HG02642 (cell line): Measurements from ENCODE around the gene NOL7.
A peak's percentile ranks its signal among the peaks of the same experiment; 100 is the strongest.

ENCODE experiments used
- ATAC-seq: cut with Tn5 transposase; IDR thresholded peaks from one replicate; pipeline ENCODE4 v1.9.1; 2021; ENCODE audit warnings: mild to moderate bottlenecking; ENCODE audit not compliant: unreplicated experiment, poor library complexity

The NOL7 gene

GRCh38 chr6:13593103-13593502, 22.0 kb upstream of the NOL7 start:
- no peak for ATAC-seq

DNA sequence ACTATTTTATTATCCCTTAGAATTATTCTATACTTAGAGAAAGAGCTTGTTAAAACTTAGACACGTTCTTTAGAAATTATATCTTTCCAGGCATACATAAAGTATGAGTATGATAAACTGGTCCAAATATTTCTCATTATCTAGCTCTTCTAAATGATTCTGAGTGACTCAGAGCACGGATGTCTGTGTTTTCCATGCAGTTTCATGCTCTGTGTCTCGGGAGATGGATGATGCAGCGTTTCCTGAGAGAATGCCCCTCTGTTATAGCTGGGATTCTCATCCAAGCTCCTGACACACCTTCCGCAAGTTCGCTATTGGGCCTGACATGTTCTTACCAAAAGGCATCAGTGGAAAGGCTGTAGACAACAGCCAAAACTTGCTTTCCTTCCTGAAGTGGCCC, 21.4 kb upstream of the NOL7 start:
- no peak for ATAC-seq

DNA sequence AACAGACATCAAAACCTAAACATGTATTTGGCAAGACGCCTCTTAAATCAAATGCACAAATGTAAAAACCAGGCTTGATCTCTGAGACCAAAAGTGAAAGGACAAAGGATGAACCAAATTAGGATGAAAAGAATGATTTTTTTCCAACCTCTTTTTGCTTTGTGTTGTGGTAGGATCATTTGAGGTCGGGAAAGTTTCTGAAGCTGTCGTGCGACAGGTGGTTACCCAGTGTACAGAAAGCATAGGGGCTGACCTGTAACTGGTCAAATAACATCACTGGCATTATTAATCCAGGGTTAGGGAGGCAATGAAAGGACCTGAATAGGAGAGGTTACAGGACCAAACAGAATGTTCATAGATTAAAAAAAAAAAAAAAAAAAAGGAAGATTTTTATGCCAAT, 18.1 kb upstream of the NOL7 start:
- ATAC-seq: no peak

DNA sequence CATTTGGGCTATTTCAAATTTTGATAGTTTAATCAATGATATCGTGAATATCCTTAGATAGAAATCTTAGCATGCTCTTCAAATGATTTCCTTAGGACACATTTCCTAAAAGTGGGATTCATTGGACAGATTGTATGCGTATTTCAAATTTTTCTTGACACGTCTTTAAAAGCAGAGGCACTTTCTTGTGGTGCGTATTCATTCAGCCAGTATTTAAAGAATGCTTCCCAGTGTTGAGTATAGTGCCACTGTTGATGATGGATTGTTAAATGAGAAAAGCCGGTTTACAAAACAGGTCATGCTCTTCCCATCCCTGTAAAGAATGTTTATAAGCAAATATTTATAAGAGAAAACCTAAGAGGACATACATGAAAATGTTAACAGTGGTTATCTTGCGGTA, 15.1 kb upstream of the NOL7 start:
- no peak for ATAC-seq

DNA sequence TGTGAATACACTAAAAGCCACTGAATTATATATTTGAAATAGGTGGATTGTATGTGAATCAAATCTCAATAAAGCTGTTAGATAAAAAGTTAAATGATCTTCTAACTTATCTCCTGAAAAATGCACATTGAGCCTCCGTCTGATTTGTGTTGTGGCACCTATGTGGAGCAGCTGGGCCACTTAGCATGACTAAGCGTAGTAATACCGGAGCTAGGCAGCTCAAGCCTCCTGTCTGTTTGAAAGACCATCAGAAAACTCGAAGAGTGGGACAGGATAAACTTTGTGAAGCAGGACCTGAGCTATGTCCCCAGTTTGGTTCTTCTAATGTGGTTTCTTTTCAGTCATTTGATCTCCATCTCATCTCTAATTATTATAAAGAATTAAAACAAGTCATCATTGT, 11.0 kb upstream of the NOL7 start:
- ATAC-seq: no peak

DNA sequence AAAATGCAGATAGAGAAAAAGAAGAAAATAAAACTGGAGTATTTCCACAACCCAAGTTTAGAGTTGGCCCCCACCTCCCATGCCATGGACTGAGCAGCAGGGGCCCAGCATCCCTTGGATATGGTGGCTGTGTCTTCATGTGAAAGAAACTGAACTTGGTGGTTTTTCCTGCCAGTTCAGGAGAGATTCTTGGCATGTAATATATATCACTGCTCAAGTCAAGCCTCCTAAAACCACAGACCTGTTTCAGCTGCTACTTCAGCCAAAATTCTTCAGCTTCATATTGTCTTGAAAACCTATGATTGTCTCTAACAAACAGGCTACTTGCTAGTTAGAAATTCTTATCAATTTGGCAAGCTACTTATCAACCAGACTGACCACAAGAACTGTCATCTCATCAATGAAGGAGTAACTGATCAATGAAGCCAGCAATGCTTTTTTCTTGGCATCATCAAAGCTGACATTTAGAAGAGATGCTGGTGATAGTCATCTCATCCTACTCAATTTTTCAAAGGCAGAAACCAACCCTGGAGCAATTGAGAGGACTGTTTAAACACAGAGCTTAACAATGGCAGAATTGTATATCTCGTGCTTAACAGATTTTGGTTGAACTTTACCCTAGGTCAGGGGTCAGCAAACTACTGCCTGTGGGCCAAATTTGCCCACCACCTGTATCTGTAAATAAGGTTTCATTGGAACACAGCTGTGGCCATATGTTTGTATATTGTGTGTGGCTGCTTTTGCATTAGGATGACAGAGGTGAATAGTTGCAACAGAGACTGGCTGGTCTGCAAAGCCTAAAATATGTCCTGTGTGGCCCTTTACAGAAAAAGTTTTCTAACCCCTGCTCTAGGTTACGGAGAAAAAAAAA, 10.4 kb upstream of the NOL7 start:
- no peak for ATAC-seq

- no peak for ATAC-seq
Observed at GRCh38 chr6:13605634-13606033, 9.5 kb upstream of the NOL7 start.

GRCh38 chr6:13611715-13612114, 3.4 kb upstream of the NOL7 start:
- no peak for ATAC-seq

DNA sequence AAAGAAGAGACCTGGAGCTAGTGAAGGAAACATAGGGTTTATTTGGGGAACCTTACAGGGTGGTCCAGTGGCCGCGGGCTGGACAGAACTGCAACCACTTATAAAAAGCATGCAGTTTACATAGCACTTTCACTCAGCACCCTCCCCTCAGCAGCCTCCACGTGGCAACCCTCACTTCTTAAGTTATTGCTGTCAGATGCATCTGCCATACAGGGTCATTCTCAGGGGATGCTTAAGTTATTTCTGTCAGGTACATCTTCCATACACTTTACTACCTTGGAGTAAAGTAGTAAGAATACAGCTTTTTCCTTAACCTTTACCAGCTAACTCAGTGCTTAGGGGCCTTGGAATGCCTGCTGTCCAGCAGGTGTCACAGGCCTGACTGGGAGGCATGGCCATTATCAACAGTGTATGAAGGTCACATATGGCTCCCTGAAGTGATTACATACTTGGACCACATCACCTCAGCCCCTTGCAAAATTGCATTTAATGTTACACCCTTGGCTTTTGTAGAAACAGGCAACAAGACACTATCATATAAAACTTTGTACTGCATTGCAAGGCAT, 2.0 kb upstream of the NOL7 start:
- no peak for ATAC-seq

DNA sequence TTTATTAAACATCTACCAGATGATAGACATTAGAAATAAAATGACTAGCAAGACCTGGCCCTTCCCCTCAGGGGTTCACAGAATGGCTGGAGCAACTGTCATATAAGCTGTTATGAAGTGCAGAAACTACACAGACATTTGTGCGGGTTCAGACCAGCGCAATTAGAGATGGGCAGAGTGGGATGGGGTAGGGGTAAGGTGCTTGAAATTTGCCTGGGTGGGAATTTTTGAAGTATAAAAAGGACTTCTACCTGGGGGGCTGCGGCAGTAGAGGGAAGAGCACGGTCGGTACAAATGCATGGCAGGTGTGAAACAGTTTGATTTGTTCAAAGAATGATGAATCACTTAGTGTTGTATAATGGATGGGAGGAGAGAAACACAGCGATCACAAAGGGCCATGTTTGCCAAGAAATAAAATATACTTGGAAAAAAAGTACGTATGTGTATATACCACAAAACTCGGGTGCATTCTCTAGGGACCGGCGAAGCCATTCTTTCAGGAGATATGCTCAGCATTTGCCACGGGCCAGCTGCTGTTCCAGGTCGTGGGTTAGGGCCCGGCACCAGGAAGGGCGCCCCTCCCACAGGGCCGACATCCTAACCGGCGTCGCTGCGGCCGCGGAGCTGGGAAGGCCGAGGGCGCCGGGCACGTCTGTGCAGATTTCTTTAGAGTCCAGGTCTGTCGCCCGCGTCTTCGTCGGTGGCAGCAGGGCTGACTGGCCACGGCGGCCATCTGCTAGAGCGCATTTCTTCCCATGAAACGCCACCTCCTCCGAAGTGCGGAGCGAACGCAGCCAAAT, 809 bp upstream of the NOL7 start:
- peak; percentile 28 for ATAC-seq

DNA sequence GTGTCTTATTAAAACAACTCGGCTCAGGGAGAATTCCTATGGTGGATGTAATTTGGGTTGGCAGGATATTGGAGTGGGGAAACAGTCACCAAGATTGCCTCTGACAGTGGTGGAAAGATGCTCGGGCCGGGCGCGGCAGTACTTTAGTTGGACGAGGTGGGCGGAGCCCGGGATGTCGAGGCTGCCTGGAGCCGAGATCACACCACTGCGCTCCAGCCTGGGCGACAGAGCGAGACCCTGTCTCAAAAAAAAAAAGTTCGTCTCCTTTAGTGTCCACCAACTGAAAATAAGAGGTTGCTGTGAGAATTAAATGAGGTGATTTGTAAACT, 621 bp downstream of the NOL7 start:
- peak; percentile 16 for ATAC-seq

DNA sequence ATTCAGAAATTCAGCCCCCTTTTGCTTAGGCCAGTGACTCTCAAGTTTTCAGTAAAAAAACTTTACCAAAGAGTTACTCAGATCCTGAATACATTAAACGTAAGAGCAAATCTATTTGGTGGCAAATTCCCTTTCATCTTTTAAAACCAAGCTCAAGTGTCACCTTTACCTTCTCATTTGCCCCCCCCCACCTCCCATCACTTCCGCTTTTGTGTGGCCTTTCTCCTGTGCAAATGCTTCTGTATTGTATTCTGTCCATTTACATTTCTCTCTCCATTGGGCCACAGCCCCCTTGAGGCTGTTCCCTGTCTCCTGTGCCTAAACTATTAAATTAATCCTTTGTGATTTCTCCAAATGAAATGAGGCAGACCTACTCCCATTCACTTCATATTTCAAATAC, 1.9 kb downstream of the NOL7 start:
- ATAC-seq: no peak

DNA sequence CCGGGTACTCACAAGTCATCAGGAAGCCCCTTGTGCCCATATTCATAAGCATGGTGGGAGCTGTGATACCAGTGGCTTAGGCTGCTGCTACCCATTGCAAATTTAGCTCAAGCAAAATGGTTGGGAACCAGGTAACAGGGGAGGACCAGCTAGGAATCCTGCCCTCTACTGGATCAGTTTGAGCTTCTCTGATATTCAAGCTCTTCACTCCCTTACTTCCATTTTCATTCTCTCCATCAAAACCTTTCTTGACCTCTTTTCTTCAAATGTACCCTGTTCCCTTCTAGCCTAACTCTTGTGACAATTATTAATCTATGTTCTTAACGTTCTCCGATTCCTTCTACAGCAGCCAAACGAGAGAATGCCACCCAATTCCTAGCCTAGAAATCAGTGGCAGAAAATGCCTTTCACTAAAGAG, 9.7 kb downstream of the NOL7 start:
- peak; percentile 57 for ATAC-seq

DNA sequence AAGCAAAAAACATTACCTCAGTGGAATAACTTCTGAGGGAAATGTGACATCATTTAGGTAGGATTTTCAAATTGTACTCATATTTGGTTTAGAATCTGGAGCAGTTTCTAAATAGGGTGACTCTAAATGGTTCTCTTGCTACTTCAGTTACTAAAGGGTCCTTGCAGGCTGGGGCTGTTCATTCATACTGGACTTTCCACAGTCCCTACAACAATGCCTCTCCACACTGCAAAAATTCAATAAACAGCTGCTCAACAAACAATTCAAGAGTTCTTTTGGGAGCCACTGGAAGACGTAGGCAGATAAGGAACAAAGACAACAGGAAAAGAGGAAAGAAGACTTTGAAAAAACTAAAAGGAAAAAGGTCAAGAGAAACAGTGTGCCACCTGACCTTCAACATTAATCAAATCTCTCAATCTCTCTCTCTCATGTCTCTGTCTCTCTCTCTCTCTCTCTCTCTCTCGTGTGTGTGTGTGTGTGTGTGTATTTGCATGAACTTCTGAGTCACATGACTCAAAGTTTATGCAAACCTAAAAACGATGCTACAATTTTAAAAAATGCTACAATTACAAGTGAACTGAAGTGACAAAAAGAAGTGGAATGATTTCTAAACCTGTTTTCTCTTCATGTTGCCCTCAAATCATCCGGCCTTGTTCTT, 14.5 kb downstream of the NOL7 start:
- ATAC-seq: no peak

- no peak for ATAC-seq
Observed at GRCh38 chr6:13630499-13630898, 15.4 kb downstream of the NOL7 start.

DNA sequence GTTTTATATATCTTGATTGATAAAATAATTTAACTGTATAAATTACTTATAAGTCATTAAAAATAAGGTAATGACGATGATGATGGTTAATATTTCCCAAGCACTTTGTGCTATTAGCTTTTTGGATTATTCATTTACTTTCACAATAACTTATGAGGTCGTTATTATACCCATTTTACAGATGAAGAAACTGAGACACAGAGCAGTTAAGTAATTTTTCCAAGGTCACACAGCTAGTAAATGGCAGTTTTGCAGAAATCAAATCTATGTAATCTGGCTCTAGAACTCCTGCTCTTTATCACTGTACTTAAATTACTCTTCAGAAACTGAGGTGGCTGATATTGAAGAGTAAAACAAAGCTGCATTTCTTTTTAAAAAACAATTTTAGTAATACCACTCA, 18.2 kb downstream of the NOL7 start:
- no peak for ATAC-seq

DNA sequence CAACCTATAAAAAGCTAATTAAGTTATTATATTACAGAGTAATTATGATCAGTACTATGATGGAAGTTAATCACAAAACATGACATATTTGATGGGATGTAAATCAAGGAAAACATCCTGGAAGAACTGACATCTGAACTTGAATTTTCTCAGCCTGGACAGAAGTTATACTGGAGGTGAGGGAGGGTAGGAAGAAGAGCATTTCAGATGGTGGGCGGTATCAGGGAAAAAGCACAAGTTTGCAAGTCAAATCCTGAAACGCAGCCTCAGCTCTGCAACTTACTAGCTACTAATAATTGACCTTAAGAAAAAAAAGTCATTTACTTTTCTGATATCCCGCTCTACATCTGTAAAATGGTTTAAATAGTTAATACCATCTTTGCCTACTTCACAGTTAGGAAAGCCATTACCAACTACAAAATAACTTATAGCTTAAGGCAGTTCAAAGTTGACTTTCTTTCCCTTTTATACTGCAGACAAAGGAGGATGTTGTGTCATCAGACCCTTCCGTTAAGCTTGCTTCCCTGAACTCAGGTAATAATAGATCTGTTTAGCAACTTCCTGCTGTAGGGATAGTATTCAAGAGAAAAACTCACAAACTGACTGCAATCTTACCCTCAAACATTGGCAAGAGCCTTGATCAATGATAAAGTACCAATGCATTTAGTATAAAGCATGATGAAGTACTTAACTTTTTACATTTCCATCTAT, 21.0 kb downstream of the NOL7 start:
- no peak for ATAC-seq

DNA sequence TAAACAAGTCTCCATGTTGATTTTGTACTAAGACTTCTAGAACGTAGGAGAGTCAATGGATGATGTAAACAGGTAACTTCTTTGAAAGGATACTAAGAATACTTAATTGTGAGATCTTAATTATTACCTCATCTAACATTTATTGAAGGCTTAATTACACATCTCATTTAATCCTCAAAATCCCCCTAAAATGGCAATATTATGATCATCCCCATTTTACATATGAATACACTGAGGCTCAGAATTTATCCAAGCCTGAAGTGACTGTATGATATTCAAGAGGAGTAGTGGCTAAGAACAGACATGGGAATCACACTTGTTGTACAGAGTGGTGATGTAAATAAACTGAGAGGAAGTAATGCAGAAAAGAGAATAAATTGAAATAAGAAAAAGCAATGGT, 22.9 kb downstream of the NOL7 start:
- ATAC-seq: no peak

GRCh38 chr6:13638626-13639025, 23.5 kb downstream of the NOL7 start:
- ATAC-seq: no peak

GRCh38 chr6:13641315-13641714, 26.2 kb downstream of the NOL7 start:
- ATAC-seq: no peak
